Esophagus squamous epithelium (tissue), 4 donors: Measurements from ENCODE around the gene SPART.

ENCODE experiments used
- POLR2A ChIP-seq, 4 donors: fragments of 450-650 bp; IDR thresholded peaks; one replicate each; pipeline ENCODE4 v1.6.1; 2017; ENCODE audit warnings: antibody characterized with exemption in 4 of 4, mild to moderate bottlenecking in 4 of 4, moderate library complexity in 3 of 4
- TF ChIP-seq, protein P1 (sequence below), 6 experiments: fragments of 450-650 bp in 4 of 6; fragments of 200-600 bp in 2 of 6; sonication (generic) in 2 of 6; IDR thresholded peaks; one replicate each; pipeline ENCODE4 v1.5.1; 2016 to 2019; ENCODE audit warnings: antibody characterized with exemption in 6 of 6, mild to moderate bottlenecking in 4 of 6, moderate library complexity in 4 of 6

DNA sequence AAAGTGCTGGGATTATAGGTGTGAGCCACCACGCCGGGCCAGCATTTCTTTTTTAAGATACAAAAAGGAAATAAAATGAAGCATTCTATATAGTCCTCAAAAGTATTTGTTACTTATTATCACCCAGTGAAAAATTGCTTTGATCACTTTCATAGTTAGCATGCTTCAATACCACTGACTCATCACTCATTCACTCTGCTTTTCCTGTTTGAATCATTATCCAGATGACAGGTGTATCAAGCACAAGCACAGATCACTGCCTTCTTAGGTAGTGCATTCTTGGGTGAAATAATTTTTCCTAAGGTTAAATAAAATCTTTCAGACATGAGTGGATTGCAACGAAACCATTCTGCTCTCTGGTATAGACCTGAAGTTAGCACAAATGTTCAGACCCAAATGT lies 35.8 kb upstream of the SPART start:
- no peak for TF ChIP-seq POLR2A (IDR thresholded peaks at IDR 0.05)
- TF ChIP-seq, protein P1, sequence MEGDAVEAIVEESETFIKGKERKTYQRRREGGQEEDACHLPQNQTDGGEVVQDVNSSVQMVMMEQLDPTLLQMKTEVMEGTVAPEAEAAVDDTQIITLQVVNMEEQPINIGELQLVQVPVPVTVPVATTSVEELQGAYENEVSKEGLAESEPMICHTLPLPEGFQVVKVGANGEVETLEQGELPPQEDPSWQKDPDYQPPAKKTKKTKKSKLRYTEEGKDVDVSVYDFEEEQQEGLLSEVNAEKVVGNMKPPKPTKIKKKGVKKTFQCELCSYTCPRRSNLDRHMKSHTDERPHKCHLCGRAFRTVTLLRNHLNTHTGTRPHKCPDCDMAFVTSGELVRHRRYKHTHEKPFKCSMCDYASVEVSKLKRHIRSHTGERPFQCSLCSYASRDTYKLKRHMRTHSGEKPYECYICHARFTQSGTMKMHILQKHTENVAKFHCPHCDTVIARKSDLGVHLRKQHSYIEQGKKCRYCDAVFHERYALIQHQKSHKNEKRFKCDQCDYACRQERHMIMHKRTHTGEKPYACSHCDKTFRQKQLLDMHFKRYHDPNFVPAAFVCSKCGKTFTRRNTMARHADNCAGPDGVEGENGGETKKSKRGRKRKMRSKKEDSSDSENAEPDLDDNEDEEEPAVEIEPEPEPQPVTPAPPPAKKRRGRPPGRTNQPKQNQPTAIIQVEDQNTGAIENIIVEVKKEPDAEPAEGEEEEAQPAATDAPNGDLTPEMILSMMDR (IDR thresholded peaks at IDR 0.05): no peak
